CD14-positive monocyte (primary cell): Measurements from ENCODE around the gene PIP5K1A. TPM values are rescaled to one million over a fixed set of nuclear protein-coding genes. Genes with fewer than 3 reads are reported as not detected.

ENCODE experiments used
- DNase-seq, 3 donors: peaks; one replicate each; pipeline ENCODE4 v3.0.0-alpha.2; 2011 to 2022
- H2AFZ ChIP-seq: 2 replicates; pipeline ENCODE4 v1.6.0; 2012; ENCODE audit warnings: mild to moderate bottlenecking, low read depth, low read length, inconsistent platforms; ENCODE audit not compliant: insufficient read depth, poor library complexity, severe bottlenecking
- H3K27ac ChIP-seq, 2 donors: 1 replicate in 1 of 2; 2 replicates in 1 of 2; pipeline ENCODE4 v1.5.1; 2012 to 2013; ENCODE audit warnings: low read length in 2 of 2, control low read depth in 1 of 2, inconsistent platforms in 1 of 2, low read depth in 1 of 2, mild to moderate bottlenecking in 1 of 2
- H3K27me3 ChIP-seq, 2 donors: one replicate each; pipeline versions ENCODE4 v1.6.0 to v1.6.1; 2011 to 2013; ENCODE audit warnings: low read length in 2 of 2; ENCODE audit not compliant: control insufficient read depth in 2 of 2, insufficient read depth in 2 of 2
- H3K36me3 ChIP-seq, 2 donors: replicated peaks in 1 of 2; 1 replicate in 1 of 2; 2 replicates in 1 of 2; pipeline versions ENCODE4 v1.5.1 to v1.6.1; 2012 to 2013; ENCODE audit warnings: low read length in 2 of 2, control low read depth in 1 of 2, inconsistent platforms in 1 of 2, mild to moderate bottlenecking in 1 of 2; ENCODE audit not compliant: insufficient read depth in 2 of 2, control insufficient read depth in 1 of 2
- H3K4me1 ChIP-seq, 2 donors: 1 replicate in 1 of 2; 2 replicates in 1 of 2; pipeline versions ENCODE4 v1.5.1 to v1.6.1; 2012 to 2013; ENCODE audit warnings: low read length in 2 of 2, control low read depth in 1 of 2, inconsistent platforms in 1 of 2, mild to moderate bottlenecking in 1 of 2, moderate library complexity in 1 of 2; ENCODE audit not compliant: insufficient read depth in 2 of 2, control insufficient read depth in 1 of 2
- H3K4me2 ChIP-seq: replicated peaks from 2 replicates; pipeline ENCODE3; 2012; ENCODE audit warnings: low read length, moderate library complexity, mild to moderate bottlenecking; ENCODE audit not compliant: poor library complexity, severe bottlenecking; ENCODE audit errors: extremely low read depth
- H3K4me3 ChIP-seq, 3 experiments: fragments of 200-600 bp in 1 of 3; sonication (generic) in 1 of 3; replicated peaks in 1 of 3; 1 replicate in 2 of 3; 2 replicates in 1 of 3; pipeline ENCODE4 v1.5.1; 2011 to 2013; ENCODE audit warnings: low read length in 3 of 3, mild to moderate bottlenecking in 3 of 3, control low read depth in 2 of 3, low read depth in 2 of 3, inconsistent platforms in 1 of 3, moderate library complexity in 1 of 3
- H3K79me2 ChIP-seq: 2 replicates; pipeline ENCODE4 v1.6.0; 2012; ENCODE audit warnings: mild to moderate bottlenecking, control low read depth, inconsistent platforms, low read length, moderate library complexity; ENCODE audit not compliant: insufficient read depth
- H3K9ac ChIP-seq: 2 replicates; pipeline ENCODE4 v1.6.0; 2017; ENCODE audit warnings: low read length, mild to moderate bottlenecking; ENCODE audit not compliant: insufficient read depth, poor library complexity, severe bottlenecking
- H3K9me3 ChIP-seq, 2 donors: replicated peaks in 1 of 2; 1 replicate in 1 of 2; 2 replicates in 1 of 2; pipeline versions ENCODE4 v1.5.1 to v1.6.1; 2012 to 2013; ENCODE audit warnings: low read length in 2 of 2, control low read depth in 1 of 2; ENCODE audit not compliant: control insufficient read depth in 1 of 2, insufficient read depth in 1 of 2
- H4K20me1 ChIP-seq: 2 replicates; pipeline ENCODE4 v1.6.0; 2012; ENCODE audit warnings: mild to moderate bottlenecking, low read length, control low read depth, moderate library complexity; ENCODE audit not compliant: insufficient read depth
- H3K27ac Mint-ChIP-seq, 7 donors: one replicate each; pipeline ENCODE4 v1.8.0; 2020; ENCODE audit warnings: mild to moderate bottlenecking in 7 of 7, mixed read lengths in 7 of 7, moderate library complexity in 6 of 7, inconsistent platforms in 2 of 7
- H3K27me3 Mint-ChIP-seq, 3 donors: one replicate each; pipeline ENCODE4 v1.8.0; 2021 to 2022; ENCODE audit warnings: low read depth in 3 of 3, mild to moderate bottlenecking in 3 of 3, mixed read lengths in 3 of 3, moderate library complexity in 3 of 3, inconsistent platforms in 1 of 3
- H3K36me3 Mint-ChIP-seq, 2 donors: one replicate each; pipeline ENCODE4 v1.8.0; 2020; ENCODE audit warnings: mixed read lengths in 2 of 2, inconsistent platforms in 1 of 2, mild to moderate bottlenecking in 1 of 2
- H3K4me1 Mint-ChIP-seq: one replicate; pipeline ENCODE4 v1.8.0; 2020; ENCODE audit warnings: mild to moderate bottlenecking, mixed read lengths
- H3K4me3 Mint-ChIP-seq, 2 donors: one replicate each; pipeline ENCODE4 v1.8.0; 2020; ENCODE audit warnings: mild to moderate bottlenecking in 2 of 2, mixed read lengths in 2 of 2, moderate library complexity in 1 of 2
- H3K9me3 Mint-ChIP-seq, 7 donors: one replicate each; pipeline ENCODE4 v1.8.0; 2020 to 2022; ENCODE audit warnings: mixed read lengths in 7 of 7, mild to moderate bottlenecking in 6 of 7, moderate library complexity in 6 of 7, inconsistent platforms in 2 of 7
- WGBS: methylation state at CpG from one replicate; pipeline ENCODE4 v1.1.5; 2013; ENCODE audit warnings: missing lambda C conversion rate; ENCODE audit not compliant: insufficient coverage; 5-methylcytosine and 5-hydroxymethylcytosine counted together
- intact Hi-C, 2 donors: fragments of 100-400 bp; cut with micrococcal nuclease; formaldehyde crosslinking; loops; one replicate each; pipeline versions ENCODE4 v1.15.0 to v1.15.1; 2023
- polyA minus RNA-seq: library from RNA; depleted of rRNA, polyadenylated mRNA; stranded (reverse); fragments of >200 nt; gene quantifications from 2 replicates; pipeline ENCODE4 v1.2.3, GENCODE V29; 2012
- polyA plus RNA-seq, 3 donors: library from polyadenylated mRNA; depleted of rRNA in 1 of 3; unstranded in 2 of 3; stranded (reverse) in 1 of 3; fragments of 300-500 nt in 2 of 3; fragments of >200 nt in 1 of 3; fragmentation: Illumina TruSeq in 2 of 3; gene quantifications; 1 replicate in 2 of 3; 2 replicates in 1 of 3; pipeline ENCODE4 v1.2.3, GENCODE V29; 2012 to 2021
- total RNA-seq, 12 experiments: library from RNA in 1 of 12; stranded (reverse) in 1 of 12; fragments of 120-200 nt in 1 of 12; gene quantifications; one replicate each; pipeline ENCODE4 v1.2.4 and lab custom pipeline; 2013 to 2026; ENCODE audit warnings: mixed read lengths in 6 of 12, inconsistent platforms in 1 of 12
- TF ChIP-seq, protein P1 (sequence below): fragments of 200-600 bp; IDR thresholded peaks from one replicate; pipeline ENCODE4 v1.8.0; 2022; ENCODE audit warnings: antibody characterized with exemption, mild to moderate bottlenecking

PIP5K1A gene, protein sequence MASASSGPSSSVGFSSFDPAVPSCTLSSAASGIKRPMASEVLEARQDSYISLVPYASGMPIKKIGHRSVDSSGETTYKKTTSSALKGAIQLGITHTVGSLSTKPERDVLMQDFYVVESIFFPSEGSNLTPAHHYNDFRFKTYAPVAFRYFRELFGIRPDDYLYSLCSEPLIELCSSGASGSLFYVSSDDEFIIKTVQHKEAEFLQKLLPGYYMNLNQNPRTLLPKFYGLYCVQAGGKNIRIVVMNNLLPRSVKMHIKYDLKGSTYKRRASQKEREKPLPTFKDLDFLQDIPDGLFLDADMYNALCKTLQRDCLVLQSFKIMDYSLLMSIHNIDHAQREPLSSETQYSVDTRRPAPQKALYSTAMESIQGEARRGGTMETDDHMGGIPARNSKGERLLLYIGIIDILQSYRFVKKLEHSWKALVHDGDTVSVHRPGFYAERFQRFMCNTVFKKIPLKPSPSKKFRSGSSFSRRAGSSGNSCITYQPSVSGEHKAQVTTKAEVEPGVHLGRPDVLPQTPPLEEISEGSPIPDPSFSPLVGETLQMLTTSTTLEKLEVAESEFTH
- total RNA-seq (2013), result 29.0 TPM
- 10 to 100 TPM; 10.8 to 47.7 (median 11.7) TPM for polyA plus RNA-seq
- 16.9 and 28.3 TPM in 2 replicates for polyA minus RNA-seq
- 45.8 to 89.2 (median 60.7) reads per million in 11 experiments for total RNA-seq (lab: John Stamatoyannopoulos, UW)

DNA sequence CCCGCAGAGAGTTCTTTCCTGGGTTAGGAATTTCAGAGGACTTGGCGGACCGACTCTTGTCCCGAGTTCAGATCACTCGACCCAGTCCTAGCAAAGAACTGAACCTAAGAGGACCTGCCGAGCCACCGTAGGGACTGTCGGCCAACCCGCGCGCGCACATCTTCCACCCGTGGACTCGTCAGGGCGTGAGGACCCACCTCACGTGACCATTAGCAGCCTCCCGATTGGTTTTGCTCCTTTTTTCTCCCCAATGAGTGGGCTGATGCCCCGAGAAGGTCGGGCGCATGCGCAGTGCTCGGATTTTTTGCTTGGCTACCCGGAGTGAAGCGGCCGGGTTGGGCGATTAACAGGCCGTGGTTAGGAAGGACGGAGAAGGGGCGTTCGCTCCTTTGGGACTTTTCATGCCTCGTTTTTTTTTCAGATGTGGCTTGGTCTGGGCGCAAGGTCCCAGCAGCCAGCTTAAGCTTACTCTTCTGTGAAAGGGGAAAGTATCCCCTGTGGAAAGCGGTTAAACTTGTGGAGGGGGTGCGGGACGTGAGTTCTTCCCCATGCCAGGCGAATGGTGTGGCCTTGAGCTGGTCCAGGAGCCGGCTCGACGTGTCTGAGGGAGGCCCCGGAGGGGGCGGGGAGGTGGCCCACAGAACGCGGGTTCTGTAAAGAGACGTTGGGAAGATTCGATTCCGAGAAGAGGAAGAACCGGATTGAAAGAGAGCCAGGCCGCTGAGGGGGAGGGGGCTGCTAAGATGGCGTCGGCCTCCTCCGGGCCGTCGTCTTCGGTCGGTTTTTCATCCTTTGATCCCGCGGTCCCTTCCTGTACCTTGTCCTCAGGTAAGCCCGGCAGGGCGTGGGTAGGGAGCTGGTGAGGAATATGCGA lies at the start of gene PIP5K1A:
Gene PIP5K1A (plus strand): TSS at position 299 of the 874 bp plus-strand sequence. CDS start 445 bp downstream, at position 744.
- Mint-ChIP-seq H3K4me1 (peaks cover 42% of the 10 kb centered on the region), H3K27ac (peak within 1 kb of the TSS; percentile 98 to 99 (median 99)), H3K4me3 (peak within 1 kb of the TSS; percentile 97 to 99), H3K27me3 (peaks cover 4 to 8% (median 4%) of the 10 kb centered on the region in 3 donors), H3K36me3 (peaks cover 10 to 13% of the 10 kb centered on the region in 2 donors), H3K9me3 (no peaks in the 10 kb centered on the region)
- Histone ChIP-seq H3K27ac (peak within 1 kb of the TSS; percentile 89 to 90), H3K9ac (peak within 1 kb of the TSS; percentile 87), H3K36me3 (peaks cover 7 to 20% of the 10 kb centered on the region in 2 donors), H2AFZ (peak within 1 kb of the TSS; percentile 79), H3K9me3 (no peaks in the 10 kb centered on the region), H4K20me1 (peaks cover 18% of the 10 kb centered on the region), H3K79me2 (peaks cover 54% of the 10 kb centered on the region), H3K4me1 (peaks cover 25 to 37% of the 10 kb centered on the region in 2 donors), H3K4me3 (peak within 1 kb of the TSS; percentile 54 to 90 (median 67)), H3K4me2 (peak within 1 kb of the TSS; percentile 94), H3K27me3 (peaks cover 0 to 2% of the 10 kb centered on the region in 2 donors)
- TF ChIP-seq, protein P1, sequence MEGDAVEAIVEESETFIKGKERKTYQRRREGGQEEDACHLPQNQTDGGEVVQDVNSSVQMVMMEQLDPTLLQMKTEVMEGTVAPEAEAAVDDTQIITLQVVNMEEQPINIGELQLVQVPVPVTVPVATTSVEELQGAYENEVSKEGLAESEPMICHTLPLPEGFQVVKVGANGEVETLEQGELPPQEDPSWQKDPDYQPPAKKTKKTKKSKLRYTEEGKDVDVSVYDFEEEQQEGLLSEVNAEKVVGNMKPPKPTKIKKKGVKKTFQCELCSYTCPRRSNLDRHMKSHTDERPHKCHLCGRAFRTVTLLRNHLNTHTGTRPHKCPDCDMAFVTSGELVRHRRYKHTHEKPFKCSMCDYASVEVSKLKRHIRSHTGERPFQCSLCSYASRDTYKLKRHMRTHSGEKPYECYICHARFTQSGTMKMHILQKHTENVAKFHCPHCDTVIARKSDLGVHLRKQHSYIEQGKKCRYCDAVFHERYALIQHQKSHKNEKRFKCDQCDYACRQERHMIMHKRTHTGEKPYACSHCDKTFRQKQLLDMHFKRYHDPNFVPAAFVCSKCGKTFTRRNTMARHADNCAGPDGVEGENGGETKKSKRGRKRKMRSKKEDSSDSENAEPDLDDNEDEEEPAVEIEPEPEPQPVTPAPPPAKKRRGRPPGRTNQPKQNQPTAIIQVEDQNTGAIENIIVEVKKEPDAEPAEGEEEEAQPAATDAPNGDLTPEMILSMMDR, result no peak
- WGBS, result under 1% methylated on average over 58 of the region's 60 CpGs
- peak; percentile 98 to 100 (median 99) for DNase-seq
- intact Hi-C loops, result loop anchor here (2.0 to 10.0 kb wide), 3 partner anchors 54 to 206 kb away; partner anchors contain the start of gene PSMD4 (in 2 of the 2)
